Choroid plexus epithelial cell (primary cell): ENCODE data around the gene CDCA4.

ENCODE experiments used
- DNase-seq: peaks from one replicate; pipeline ENCODE4 v3.0.0-alpha.2; 2010; ENCODE audit warnings: low read depth
- H3K4me3 ChIP-seq: 2 replicates; pipeline ENCODE4 v1.5.1; 2011; ENCODE audit warnings: low read depth, mild to moderate bottlenecking, control low read depth, low read length, moderate library complexity
- TF ChIP-seq, protein P1 (sequence below): conservative IDR thresholded peaks from 2 replicates; pipeline ENCODE4 v1.5.1; 2011; ENCODE audit warnings: low read depth, mild to moderate bottlenecking, control low read depth, inconsistent platforms, low read length, moderate library complexity

Gene CDCA4

DNA sequence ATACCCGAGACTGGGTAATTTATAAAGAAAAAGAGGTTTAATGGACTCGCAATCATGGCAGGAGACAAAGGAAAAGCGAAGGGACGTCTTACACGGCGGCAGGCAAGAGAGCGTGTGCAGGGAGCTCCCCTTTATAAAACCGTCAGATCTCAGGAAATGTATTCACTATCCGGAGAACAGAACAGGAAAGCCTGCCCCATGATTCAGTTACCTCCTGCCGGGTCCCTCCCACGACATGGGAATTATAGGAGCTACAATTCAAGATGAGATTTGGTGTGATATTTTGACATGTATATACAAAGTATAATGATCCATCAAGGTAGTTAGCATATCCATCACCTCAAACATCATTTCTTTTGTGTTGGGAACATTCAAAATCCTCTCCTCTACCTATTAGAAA, 2.3 kb upstream of the CDCA4 start:
- no peak overlapping the region for H3K4me3 ChIP-seq
- TF ChIP-seq, protein P1, sequence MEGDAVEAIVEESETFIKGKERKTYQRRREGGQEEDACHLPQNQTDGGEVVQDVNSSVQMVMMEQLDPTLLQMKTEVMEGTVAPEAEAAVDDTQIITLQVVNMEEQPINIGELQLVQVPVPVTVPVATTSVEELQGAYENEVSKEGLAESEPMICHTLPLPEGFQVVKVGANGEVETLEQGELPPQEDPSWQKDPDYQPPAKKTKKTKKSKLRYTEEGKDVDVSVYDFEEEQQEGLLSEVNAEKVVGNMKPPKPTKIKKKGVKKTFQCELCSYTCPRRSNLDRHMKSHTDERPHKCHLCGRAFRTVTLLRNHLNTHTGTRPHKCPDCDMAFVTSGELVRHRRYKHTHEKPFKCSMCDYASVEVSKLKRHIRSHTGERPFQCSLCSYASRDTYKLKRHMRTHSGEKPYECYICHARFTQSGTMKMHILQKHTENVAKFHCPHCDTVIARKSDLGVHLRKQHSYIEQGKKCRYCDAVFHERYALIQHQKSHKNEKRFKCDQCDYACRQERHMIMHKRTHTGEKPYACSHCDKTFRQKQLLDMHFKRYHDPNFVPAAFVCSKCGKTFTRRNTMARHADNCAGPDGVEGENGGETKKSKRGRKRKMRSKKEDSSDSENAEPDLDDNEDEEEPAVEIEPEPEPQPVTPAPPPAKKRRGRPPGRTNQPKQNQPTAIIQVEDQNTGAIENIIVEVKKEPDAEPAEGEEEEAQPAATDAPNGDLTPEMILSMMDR = no peak
- DNase-seq = peak; percentile 53

DNA sequence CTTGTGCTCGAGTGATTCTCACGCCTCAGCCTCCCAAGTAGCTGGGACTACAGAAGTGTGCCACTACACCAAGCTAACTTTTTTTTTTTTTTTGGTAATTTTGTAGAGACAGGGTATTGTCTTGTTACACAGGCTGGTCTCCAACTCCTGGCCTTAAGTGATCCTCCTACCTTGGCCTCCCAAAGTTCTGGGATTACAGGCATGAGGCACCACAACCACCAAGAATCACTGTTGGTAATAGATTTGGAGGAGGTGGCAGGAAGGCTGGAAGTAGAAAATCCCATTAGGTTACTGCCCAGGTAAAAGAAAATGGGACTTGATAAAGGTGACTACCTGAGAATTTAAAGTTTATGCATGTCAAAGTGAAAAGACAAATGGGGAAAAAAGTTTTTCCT, 1.4 kb upstream of the CDCA4 start:
- TF ChIP-seq, protein P1 = no peak

DNA sequence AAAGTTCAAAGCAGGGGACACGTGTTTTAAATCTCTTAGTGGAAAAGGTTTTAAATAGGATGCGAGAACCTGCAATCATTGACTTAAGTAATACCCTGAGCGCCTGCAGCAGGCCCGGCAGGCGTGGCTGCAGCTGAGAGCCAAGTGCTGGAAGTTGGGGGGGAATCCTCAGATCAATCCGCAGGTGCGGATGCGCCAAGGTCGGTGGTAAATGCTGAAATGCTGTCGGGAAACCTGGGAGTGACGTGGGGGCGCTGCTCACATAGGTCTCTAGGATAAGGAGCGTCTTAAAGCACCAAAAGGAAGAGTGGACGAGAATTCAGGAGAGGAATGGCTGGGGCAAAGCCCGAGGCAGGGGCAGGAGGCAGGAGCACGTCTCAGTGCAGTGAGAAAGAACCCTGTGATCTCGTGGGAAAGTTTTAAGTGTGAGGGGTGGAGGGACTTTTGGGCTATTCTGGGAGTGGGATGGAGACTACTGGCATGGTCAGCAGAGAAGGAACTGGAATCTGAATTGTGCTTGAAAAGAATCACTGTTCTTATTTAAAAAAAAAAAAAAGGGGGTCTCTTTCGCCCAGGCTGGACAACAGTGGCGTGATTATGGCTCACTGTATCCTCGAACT, 883 bp upstream of the CDCA4 start:
- DNase-seq = peak; percentile 50
- TF ChIP-seq, protein P1 = peak; percentile 22

More for the DNA sequence above, 1.4 kb upstream of the CDCA4 start:
- no peak for DNase-seq
- peak overlapping the region; percentile 67 for H3K4me3 ChIP-seq

DNA sequence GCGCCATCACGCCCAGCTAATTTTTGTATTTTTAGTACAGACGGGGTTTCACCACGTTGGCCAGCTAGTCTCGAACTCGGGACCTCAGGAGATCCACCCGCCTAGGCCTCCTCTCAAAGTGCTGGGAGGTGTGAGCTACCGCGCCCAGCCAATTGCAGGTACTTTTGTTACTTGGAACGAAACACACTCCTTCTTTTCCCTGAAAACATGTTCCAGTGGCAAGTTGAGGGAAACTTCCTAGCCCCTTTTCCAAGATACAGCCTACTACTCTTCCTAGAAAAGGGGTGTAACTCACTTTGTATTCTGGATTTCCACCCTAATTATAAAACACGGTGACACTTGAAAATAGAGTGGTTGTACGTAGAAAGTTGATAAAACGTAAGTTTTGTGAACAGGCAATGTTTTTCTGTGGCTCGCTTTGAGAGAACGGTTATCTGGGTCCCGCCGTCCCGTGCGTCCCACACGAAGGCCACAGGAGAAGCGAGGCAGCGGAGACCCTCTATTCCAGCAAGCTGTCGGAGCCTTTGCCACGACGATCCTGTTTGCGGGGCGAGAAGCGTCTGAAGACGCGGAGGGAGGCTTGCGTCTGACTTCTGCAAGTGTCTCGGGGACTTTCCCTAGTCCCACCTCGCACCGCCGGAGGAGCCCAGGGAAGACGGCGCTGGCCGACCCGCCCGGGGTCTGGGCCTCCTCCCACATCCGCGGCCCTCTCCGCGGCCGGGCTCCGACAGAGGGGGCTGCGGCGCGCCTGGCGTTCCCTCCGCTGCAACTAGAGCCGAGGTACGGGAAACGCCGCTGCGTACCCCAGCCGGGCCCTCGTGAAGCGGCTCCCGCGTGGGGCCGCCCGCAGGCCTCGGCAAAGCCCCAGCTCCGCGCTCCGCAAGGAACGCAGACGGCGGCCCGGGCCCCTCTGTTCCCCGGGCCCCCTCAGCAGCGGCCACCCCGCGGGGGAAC, 745 bp downstream of the CDCA4 start:
- H3K4me3 ChIP-seq = peak overlapping the region; percentile 71
- TF ChIP-seq, protein P1 = peak; percentile 15
- DNase-seq = peak; percentile 56

More for the DNA sequence above, 883 bp upstream of the CDCA4 start:
- peak overlapping the region; percentile 67 for H3K4me3 ChIP-seq

DNA sequence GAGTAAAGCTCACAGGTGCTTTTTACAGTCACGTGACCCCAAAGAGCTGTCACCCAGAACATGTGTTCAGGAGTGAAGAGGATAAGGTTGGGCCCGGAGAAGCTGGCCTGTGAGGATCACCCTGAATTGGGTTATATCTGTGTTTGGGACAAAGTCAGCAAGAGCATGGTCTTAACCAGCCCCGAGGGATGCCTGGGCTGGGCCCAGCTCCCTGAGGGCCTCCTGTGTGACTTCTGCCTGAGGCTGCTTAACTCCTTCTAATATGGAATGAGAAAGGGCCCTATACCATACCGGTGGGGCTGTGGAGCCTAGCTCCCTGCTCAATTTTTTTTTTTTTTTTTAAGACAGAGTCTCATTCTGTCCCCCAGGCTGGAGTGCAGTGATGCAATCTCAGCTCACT, 2.5 kb downstream of the CDCA4 start:
- TF ChIP-seq, protein P1 = no peak
- DNase-seq = no peak
- H3K4me3 ChIP-seq = no peak overlapping the region

DNA sequence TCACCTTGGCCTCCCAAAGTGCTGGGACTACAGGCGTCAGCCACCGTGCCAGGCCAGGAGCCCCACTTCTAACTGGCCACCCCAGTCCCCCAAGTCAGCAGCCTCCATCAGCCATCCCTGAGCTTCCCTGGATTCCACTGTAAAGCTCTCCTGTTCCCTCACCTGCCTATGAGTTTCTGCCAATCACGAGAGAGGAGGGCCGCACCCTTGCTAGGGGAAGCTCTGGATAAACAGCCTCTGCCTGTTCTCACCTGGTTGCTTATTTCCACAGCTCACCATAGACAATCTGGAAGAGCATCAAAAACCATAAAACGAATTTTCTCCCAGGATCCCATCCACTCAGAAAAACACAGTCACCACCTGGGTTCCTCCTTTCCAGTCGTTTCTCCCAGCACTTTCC, 5.0 kb downstream of the CDCA4 start:
- DNase-seq = no peak
- TF ChIP-seq, protein P1 = no peak
- no peak overlapping the region for H3K4me3 ChIP-seq

DNA sequence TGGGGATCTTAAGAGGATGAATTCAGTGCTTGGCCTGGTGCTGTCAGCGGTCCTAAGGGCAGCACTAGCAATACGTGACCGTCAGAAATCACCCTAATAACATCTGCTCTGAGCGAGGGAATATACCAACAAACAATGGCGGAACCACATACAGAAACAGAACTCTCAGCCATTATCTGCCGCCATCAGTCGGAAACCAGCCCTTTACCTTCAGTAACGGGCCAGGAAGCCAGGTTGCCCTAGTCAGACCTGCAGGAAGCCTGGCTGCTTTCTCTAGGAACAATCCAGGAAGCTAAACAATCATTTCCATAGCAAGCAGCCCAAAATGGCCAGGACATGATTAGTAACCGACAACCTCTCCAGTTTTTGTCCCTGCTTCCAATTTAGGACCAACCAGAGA, 5.6 kb downstream of the CDCA4 start:
- no peak for DNase-seq
- TF ChIP-seq, protein P1 = no peak
- H3K4me3 ChIP-seq = no peak overlapping the region
